Gastrocnemius medialis (tissue), 4 donors: ENCODE measurements around the gene PLPPR1.

Experiments used
- CTCF ChIP-seq, 5 experiments: fragments of 450-650 bp in 3 of 5; fragments of 200-600 bp in 2 of 5; sonication (generic) in 2 of 5; IDR thresholded peaks in 4 of 5; conservative IDR thresholded peaks in 1 of 5; 1 replicate in 4 of 5; 2 replicates in 1 of 5; pipeline ENCODE4 v1.5.1; 2016 to 2019; ENCODE audit warnings: antibody characterized with exemption in 5 of 5, mild to moderate bottlenecking in 3 of 5, moderate library complexity in 3 of 5
- POLR2A ChIP-seq, 2 donors: fragments of 450-650 bp; IDR thresholded peaks; one replicate each; pipeline ENCODE4 v1.6.1; 2017; ENCODE audit warnings: antibody characterized with exemption in 2 of 2, mild to moderate bottlenecking in 2 of 2, moderate library complexity in 2 of 2

- TF ChIP-seq CTCF (IDR thresholded peaks at IDR 0.05 in 4 of 5, conservative IDR thresholded peaks at IDR 0.05 in 1 of 5) (no peak), POLR2A (IDR thresholded peaks at IDR 0.05) (no peak)
Observed at GRCh38 chr9:101307524-101308213, 279.1 kb downstream of the PLPPR1 start.
